NCI-H345 treated with DMSO at 0.1 percent for 48 hours (cell line): ENCODE measurements around the gene BTG2.

ENCODE experiments used
- DNase-seq: peaks from one replicate; lab custom pipeline; 2025; ENCODE audit not compliant: unreplicated experiment; lab: John Stamatoyannopoulos, UW

BTG2 gene

DNA sequence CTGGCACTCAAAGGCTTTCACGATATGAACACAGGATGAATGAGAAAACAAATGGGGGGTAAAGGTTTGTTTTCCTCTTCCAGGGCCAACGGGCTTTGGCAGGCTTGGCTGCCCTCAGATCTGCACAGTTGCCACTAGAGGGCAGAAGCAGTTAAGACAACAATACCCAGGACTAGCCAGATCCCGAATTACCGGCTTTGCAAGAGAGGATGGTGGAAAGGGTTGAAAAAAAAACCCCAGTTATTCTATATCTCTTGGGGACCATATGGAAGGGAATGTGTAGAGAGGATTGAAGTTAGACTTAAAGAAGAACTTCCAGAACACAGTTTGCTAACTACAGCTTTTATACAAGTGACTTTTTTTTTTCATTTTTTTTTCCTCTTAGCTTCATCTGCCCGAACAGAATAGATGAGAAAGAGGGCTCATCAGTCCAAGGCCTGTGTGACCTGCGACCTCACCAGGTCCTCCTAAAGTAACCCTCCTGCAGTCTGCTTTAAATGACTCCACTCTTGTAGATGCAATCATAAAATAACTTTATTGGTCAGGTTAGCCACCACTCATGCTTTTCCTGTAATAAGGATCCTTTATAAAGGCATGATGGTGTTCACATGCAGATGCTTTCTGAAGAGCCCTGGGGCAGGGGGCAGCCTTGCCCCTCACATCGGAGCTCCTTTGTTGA, 34.9 kb downstream of the BTG2 start:
- peak; percentile 80 for DNase-seq

DNA sequence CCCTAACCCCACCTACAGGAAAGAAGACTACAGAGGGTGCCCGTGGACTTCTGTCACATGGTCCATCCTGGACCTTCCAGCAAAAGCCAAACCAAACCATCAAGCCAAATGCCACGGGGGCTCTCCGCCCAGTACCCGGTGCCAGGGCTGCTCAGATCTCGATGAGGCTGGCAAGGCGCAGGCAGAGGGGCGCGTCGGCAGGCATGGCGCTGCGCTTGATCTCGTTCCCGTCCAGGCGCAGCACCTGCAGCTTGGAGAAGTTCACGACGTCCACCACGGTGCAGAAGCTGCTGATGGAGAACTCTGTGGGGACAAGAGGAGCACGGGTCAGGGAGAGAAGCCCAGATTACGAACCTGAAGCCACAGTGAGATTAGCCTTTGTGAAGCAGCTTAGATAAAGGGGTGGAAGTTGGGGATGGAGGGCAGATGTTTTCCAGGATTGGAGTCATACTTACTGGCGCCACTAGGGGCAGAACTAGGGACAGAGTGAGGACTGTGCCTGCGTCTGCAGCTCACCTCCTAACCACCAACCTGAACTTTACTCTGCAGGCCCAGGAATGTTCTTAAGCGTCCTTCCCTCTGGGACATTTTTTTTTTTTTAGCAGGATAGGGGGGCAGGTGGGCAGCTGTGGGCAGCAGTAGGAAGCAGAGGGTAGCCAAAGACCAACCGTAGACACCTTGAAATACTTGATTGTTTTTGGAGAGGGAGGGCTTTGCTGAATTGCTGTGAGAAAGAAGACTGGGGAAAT, 37.0 kb downstream of the BTG2 start:
- no peak for DNase-seq

DNA sequence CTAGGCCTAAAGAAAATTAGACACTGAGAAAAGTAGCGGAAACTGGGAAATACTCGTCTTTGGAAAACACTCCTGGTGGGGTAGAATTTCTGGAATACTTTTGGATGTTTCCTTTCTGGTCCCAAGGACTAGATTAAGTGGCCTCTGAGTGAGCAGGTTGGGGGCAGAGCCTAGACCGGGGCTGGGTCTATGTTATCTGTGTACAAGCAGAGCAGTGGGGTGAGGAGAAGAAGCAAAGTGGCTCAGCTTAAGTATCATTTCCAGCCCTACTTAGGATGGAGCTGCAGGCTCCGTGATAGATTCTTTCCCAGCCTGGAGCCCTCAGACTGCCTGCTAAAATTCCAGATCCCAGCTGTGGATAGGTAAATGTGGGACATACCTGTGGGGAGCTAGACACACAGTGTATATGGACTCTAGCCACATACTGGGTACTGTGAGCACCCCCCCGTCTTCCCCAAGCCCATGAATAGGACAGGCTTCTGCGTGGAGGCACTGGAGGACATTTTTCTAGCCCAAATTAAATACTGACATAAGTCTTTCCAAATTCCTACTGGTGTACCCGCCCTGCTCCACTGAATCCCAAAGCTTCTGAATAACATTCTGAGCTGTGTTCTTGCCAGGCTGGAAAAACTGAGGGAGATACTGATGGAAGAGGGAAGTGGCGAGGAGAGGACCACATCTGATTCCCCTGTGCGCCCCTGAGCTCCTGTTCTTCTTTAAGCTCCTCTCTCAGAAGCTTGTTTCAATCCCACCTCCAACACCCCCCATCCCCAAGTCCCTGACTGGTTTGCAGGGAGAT, 38.8 kb downstream of the BTG2 start:
- DNase-seq = no peak

DNA sequence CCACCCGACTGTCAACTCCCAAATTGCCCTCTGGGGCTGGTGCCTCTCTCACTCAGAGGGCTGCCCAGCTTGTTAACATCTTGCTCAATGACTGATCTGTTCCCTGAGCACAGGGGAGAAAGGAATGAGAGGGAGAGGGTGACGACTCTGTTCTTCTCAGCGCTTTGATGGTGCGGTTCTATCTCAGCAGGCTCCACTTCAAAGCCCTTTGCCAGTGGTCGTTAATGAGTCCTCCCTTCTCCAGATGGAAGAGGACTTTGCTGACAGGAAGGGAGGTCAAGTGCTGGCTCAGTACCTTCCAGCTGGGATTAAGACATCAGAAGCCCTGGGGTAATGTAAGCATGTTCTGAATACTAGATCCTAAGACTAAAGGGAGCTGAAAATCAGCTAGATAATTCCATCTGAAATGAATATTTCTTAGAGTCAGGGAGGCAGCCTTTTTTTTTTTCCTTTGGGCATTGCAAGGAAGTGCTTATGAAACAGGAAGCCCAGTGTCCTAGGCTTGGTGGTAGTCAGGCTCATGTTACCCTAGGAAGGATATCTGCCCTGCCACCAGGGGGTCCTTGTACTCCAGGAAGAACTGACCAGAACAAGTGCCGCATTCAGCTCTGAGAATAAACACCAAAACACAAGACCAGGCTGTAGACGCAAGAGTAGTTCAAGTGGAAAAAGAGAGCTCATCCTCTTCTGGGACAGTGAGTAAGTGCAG, 40.9 kb downstream of the BTG2 start:
- DNase-seq = no peak

DNA sequence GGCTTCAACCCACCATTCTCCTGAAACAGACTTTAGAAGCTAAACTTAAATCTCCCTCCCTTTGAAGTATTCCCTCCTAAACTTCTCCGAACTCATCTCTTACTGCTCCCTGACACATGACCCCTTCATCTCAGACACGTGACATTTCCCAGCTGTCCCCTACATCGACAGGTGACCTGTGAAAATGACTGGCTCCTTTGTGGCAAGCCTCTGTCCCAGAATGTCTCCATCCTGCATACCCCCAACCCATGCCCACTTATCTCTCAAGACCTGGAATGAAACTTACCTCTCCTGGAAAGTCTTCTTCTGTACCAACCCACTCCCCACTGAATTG, 41.4 kb downstream of the BTG2 start:
- no peak for DNase-seq

DNA sequence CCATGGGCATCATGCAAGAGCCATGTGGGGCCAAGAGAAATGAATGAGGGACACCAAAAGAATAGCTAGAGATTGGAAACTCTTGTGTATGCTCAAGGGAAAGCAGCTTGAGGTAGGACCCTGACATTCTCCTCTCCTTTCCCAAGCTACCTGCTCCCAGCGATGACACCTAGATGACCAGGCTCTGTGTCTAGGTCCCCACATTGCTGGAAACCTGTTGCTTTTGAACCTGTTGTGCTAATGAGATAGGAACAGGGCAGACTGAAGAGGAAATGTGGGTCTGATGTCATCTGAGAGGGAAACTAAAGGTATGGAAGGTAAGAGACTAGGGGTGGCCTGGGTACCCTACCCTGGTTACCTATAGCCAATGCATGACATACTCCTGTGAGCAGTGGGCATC, 43.8 kb downstream of the BTG2 start:
- DNase-seq = no peak

DNA sequence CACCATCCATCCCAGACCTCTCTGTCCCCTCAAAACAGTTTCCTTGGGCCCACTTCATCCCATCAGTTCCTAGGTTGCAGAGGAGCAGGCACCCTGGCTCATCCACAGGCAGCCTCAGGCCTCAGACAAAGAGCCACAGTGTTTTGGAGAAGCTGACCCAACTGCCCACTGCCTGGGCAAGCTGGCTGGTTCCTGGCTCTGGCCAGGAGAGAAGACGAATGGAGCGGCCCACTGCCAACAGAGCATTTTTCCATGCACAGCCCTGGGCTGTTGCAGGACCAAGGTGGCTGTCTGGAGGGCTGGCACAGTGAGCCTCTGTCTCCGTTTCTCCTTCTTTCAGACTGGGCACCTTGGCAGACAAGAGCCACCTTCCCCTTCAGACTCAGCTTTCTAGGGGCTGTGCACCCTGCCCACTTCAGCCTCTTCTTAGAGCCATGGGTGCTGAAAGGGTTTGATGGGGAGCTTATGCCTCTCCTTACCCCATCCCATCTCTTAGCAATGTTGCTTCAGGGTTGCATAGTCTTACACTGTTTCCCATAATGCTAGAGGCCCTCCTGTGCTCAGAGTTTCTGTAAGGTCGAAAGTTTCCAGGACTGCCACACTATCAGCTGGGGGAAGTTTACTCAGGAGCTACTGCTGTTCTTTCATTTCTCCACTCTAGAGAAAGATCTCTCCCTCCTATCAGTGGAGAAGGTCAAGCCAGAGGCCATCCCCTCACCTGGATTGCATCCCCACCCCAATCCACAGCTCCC, 44.6 kb downstream of the BTG2 start:
- DNase-seq = no peak

DNA sequence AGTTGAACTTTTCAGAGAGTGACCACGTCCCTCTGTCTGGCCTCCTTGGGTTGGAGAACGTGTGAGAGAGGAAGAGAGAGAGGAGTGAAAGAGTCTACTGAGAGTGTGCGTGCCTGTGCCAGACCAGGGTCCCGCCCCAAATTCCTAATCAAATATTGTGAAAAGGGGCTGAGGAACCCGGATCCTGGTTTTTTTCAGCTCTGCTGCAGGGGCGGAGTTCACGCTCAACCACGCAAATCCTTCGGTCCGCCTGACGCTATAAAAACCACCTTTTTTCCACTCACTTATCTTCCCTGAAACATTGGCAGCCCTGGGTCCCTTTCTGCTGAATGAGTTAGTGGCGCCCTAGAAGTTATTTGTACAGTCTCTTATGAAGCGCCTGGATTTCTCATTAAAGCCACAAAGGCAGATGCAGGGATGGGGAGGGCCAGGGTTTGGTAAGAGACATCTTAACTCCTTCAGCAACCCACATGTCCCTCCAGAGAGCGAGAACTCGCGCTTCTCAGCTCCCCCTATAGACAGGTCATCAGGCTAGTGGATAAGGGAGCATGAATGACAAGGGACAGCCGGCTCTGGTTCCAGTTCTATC, 45.8 kb downstream of the BTG2 start, which contains the start of gene FMOD:
TSS of gene FMOD (minus strand) at position 86 of the 589 bp plus-strand sequence. CDS start 2,852 bp downstream, outside the sequence.
- no peak for DNase-seq

DNA sequence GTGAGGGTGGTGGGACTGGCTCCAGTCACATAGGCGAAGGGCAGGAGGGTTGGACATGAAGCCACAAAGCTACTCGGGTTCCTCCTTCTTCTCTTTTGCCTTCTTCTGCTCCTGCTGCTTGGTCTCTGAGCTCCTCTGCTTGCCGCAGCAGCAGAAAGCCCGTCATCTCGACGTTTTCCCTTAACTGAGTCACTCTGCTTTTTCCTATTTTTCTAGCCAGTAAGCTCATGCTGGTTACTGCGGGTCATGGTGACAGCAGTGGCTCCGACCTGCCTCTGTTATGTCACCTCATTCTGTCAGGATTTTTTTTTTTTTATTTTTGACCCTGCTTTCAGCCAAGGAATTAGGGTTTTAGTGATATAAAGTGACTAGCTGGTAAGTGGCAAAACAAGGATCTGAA, 48.2 kb downstream of the BTG2 start:
- no peak for DNase-seq

DNA sequence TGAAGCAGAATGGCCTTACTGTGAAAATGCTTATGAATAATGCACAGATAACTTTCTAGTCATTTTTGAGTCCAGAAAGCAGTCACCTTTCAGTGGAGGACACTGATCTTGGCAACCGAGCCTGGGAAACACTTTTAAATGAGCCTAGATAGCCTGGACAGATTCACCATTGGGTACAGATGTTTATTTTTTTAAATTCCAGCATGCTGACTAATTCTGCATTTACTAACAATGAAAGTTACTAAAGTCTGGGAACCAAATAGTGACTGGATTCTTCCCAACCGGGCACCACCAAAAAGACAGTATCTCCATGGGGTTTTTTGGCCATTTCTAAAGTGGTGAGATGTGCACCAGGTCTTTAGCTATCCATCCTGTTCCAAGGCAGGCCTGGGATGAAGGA, 48.9 kb downstream of the BTG2 start:
- DNase-seq = no peak

DNA sequence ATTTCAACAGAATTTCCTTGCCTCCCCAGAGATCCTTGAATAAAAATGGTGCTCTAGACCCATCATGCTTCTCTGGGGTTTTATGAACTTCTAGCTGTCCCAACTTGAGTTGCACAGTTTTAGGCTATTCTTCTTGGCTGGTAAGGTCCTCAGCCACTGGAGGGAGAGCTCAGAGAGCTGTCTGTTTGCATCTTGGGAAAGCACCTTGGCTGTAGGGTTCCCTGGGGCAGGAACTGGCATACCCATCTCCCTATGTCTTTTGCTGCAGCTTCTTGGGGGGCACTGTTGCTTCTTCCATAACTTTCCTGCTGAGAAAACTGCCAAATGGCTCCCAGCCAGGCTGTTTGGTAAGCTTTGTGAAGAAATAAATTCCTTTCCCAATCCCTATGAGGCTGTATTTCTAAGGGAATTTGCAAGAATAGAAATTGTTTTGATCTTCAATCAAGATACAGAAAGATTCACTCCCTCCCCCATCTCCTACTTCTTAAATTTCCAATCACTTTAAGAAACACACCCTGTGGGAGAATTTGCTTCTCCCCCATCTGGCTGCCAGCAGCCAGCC, 53.8 kb downstream of the BTG2 start:
- no peak for DNase-seq
